Mononuclear cell (primary cell): ENCODE data around the gene MEGF6. TPM values are rescaled to one million over a fixed set of nuclear protein-coding genes. Genes with fewer than 3 reads are reported as not detected.

Experiments
- H3K27me3 ChIP-seq: 2 replicates; pipeline ENCODE4 v1.6.0; 2011; ENCODE audit warnings: low read length, control low read depth; ENCODE audit not compliant: insufficient read depth
- H3K4me1 ChIP-seq: 2 replicates; pipeline ENCODE4 v1.5.1; 2011; ENCODE audit warnings: mild to moderate bottlenecking, low read length, control low read depth; ENCODE audit not compliant: insufficient read depth
- H3K4me3 ChIP-seq: 2 replicates; pipeline ENCODE4 v1.5.1; 2011; ENCODE audit warnings: mild to moderate bottlenecking, low read length, moderate library complexity
- H3K9me3 ChIP-seq: 2 replicates; pipeline ENCODE4 v1.5.1; 2011; ENCODE audit warnings: low read depth, mild to moderate bottlenecking, control low read depth, low read length
- total RNA-seq: library from RNA; depleted of rRNA; stranded (reverse); fragments of >200 nt; gene quantifications from one replicate; pipeline ENCODE4 v1.2.3, GENCODE V29; 2012

The MEGF6 gene
- total RNA-seq, 1 donor: 16.2 TPM

DNA sequence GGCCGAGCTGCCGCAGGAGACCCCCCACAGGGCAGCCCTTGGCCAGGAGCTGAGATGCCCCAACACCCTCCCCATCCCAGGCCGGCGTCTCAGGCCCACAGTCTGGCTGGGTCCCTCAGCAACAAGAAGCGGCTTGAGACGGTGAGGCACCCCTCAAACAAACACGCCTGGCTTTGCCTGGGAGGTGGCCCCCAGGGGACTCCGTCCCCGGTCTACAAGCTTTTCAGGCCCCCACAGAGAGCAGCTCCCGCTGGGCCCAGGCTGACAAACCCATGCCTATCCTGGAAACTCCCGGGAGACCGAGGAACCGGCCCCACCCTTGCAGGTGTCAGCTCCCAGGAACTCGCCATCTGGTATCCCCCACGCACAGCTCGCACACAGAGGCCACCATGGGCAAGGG is 89.9 kb downstream of the MEGF6 start:
- no peak overlapping the region for H3K4me3 ChIP-seq
- H3K27me3 ChIP-seq: no peaks in the 10 kb centered on the region
- H3K9me3 ChIP-seq: no peaks in the 10 kb centered on the region
- H3K4me1 ChIP-seq: no peaks in the 10 kb centered on the region

DNA sequence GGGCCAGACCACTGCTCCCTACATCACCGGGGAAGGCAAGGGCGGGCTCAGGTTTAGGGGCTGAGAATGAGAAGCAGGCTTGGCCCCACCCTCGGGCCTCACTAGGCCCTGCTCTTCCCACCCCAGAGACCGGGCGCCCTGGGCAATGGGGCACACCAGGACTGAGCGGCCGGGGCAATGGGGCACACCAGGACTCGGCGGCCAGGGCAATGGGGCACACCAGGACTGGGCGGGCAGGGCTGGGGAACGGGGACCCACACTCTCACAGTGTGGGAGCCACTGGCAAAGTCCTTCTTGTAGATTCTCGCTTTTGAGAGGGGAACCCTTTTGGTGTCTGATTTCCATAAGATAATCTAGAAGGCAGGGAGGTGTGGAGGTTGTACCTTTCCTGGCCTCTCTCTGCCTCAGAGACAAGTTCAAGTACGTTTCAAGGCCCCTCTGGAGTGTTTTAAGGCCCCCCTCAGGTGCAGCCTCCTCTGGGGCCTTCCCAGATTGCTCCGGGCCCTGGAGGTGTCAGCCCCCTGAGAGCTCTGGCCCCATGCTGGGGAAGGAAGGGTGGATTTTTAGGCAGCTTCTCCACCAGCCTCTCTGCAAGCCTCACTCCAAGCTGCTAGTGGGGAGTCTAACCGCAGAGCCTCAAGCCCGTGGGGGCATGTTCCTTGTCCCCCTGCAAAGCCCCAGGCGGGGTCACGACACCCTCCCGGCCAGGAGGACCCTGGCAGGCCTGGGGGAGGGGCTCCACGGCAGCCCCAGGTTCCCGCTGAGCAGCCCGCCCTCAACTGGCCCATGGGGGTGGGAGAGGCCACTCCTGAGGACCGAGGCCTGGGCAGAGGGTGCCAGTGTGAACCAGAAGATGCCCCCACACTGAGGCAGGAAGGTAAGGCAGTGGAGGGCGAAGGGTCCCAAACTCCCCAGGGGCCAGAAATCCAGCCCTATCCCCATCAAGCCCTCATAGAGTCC is 90.6 kb downstream of the MEGF6 start:
- no peaks in the 10 kb centered on the region for H3K27me3 ChIP-seq
- no peaks in the 10 kb centered on the region for H3K4me1 ChIP-seq
- no peak overlapping the region for H3K4me3 ChIP-seq
- no peaks in the 10 kb centered on the region for H3K9me3 ChIP-seq

DNA sequence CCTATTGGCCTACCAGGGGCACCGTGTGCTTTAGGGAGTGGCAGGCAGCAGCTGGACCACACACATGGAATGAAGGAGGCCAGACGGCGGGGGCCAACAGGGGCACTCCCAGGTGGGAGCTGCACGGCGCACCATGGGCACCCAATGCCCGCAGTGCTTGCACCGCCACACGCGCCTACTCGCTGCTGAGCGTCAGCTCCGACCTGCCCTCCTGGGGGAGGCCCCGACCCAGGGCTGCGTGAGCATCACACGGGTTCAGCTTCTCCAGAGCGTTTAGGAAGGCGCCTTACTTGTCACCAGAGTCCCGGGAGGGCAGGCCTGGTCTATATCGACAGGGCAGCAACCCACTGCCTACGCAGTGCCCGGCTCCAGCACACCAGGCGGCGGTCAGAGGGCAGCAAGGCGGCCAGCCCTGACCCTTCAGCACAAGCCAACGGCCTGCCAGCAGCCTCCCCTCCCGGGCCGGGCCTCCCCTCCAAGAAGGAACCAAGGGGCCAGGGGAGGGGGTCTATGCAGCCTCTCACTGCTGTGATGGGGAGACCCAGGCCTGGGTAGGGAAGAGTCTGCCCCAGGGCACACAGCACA is 91.9 kb downstream of the MEGF6 start:
- Histone ChIP-seq H3K4me1 (no peaks in the 10 kb centered on the region), H3K9me3 (no peaks in the 10 kb centered on the region), H3K27me3 (no peaks in the 10 kb centered on the region), H3K4me3 (no peak overlapping the region)

DNA sequence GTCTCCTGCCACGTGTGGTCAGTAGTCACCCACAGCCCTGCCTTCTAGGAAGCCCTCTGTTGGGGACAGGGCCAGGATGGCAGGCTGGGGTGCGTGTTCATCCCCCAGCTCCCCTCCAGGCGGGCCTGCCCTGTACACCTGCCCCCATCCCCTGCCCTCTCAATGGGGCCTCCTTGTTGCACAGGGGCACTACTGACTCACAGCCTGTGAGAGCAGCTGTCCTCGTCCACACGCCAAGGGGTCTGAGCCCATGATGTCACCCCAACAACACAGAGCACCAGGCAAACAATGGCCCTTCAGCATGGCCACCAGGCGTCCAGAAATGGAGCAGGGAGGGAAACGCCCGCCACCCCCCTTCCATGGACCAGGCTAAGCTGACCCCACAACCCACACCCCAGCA is 92.6 kb downstream of the MEGF6 start:
- Histone ChIP-seq H3K9me3 (no peaks in the 10 kb centered on the region), H3K27me3 (no peaks in the 10 kb centered on the region), H3K4me1 (no peaks in the 10 kb centered on the region), H3K4me3 (no peak overlapping the region)

DNA sequence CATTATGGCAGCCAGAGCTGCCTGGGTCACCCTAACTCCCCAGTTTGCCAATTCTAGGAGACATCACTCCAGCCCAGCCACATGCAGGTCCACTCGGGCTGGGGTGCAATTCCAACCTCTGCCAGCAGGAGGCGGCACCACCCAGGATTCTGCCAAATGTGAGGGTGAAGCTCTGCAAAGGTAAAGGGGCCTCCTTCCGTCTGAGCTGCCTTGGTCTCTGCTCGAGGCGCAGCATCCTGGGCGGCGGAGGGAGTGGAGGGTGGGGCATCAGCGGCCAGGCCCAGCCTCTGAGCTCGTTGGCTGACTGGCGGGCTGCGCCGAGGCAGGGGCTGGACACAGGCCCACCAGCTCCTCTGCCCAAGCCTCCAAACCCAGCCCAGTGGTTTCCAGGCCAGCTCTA is 93.1 kb downstream of the MEGF6 start:
- Histone ChIP-seq H3K9me3 (no peaks in the 10 kb centered on the region), H3K4me1 (no peaks in the 10 kb centered on the region), H3K4me3 (no peak overlapping the region), H3K27me3 (no peaks in the 10 kb centered on the region)

DNA sequence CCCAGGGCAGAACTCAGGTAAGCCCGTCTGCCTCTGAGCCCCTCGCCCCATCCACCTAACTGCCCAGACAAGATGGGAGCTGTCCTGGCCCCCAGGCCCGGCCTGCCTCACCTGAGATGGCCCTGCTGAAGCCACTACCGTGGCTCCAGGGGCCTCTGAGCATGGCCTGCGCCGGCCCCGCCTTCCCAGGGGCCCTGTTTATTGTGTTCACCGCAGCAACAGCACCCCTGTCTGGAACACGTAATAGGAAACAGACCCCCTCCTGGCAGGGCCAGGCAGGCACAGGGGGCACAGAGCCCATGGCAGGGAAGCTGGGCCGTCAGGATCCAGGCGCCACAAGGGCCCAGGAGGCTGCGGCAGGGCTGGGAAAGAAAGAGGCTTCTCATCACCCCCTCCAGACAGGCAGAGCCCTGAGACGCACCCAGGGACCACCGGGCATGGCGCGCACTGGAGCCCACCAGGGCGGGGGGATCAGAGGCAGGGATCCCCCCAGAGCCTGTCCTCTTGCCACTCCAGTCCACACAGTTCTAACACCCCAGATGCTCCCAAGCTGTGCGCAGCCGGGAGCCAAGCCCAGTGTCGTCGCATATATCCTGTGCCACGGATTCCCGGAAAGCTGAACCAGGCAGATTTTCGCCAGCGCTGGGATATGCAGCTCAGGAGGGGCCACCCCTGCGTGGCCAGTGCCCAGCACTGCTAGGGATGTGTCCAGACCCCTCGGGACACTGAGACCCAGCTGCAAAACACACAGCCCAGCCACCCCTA is 94.2 kb downstream of the MEGF6 start:
- Histone ChIP-seq H3K27me3 (no peaks in the 10 kb centered on the region), H3K4me1 (no peaks in the 10 kb centered on the region), H3K4me3 (no peak overlapping the region), H3K9me3 (no peaks in the 10 kb centered on the region)

DNA sequence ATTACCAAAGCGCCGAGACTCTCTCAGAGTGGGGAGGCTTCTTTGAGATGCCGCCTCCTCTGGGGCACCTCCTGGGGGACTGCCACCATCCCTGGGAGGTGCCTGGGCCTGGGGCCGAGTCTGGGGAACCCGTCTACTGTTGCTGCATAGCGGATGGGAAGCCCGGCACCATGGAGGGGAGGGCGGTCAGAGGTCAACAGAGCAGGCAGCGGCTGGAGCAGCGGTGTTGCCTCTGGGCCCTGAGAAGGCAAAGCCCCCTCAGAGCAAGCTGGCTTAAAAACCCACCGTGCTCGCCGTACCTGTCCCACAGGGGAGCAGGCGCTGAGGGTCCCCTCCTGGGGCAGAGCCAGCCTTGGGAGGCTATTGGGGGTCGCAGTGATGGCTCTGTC is 94.8 kb downstream of the MEGF6 start:
- H3K4me1 ChIP-seq: no peaks in the 10 kb centered on the region
- H3K27me3 ChIP-seq: no peaks in the 10 kb centered on the region
- no peaks in the 10 kb centered on the region for H3K9me3 ChIP-seq
- H3K4me3 ChIP-seq: no peak overlapping the region

DNA sequence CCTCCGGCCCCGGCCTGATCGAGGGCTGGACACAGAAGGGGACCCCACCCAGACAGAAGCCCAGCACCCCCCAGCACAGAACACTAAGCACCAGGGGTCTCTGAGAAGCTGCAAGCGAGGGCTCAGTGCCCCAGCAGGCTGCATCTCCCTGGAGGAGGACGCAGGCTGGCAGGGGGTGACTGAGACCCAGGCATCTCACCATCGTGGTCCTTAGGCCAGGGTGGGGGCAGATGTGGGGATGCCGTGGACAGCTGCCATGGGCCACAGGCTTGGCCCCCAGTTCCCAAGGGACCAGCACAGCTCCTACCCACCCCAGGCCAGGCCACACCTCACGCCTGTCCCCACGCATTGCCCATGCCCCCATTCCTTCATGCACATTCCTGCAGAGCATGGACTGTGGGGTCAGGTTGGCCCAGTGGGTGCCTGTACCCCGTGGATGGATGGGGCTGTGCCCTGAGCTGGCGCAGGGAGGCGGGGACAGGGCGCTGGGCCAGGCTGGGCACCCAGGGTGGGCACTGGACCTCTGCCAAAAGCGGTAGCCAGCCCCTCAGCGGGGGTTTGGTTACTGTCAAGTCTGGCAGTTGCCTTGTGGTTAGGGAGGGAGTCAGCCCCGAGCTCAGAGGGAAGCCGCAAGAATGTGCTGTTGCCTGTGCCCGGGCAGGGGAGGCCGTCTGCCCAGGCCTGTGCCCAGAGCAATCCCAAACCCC is 95.4 kb downstream of the MEGF6 start:
- H3K4me3 ChIP-seq: no peak overlapping the region
- no peaks in the 10 kb centered on the region for H3K9me3 ChIP-seq
- H3K27me3 ChIP-seq: no peaks in the 10 kb centered on the region
- H3K4me1 ChIP-seq: no peaks in the 10 kb centered on the region

DNA sequence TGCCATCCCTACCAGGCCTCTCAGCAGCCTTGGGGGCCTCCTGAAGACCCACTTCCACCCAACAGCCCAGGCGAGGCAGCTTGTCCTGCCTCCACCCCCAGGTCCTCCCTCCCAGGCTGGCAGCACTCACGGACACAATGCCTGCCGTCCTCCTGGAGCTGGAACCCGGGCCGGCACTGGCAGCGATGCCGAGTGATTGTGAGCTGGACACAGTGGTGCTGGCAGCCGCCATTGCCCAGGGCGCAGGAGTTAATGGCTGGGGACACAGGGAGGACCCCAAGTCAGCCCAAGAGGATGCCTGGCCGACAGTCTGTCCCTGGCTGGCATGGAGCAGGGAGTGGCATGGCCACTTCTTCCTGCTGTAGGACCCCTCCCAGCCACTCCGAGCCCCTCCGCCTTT is 96.0 kb downstream of the MEGF6 start:
- Histone ChIP-seq H3K4me3 (no peak overlapping the region), H3K4me1 (no peaks in the 10 kb centered on the region), H3K27me3 (no peaks in the 10 kb centered on the region), H3K9me3 (no peaks in the 10 kb centered on the region)

DNA sequence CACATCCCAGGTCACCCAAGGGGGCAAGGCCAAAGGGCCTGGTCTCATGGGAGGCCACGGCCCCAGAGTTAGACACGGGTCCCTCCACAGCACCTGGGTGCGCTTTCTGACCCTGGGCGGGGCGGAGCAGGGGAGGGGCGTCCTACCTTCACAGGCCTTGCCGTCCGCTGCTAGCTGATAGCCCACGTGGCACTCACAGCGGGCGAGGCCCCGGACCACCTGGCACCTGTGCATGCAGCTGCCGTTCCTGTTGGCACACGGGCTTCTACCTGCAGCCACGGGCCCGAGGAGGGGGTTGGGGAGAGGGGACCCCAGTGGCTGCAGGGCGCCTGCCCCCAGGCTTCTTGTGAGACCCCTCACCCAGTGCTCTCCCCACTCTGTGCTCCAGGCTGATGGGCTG is 96.9 kb downstream of the MEGF6 start:
- Histone ChIP-seq H3K27me3 (no peaks in the 10 kb centered on the region), H3K9me3 (no peaks in the 10 kb centered on the region), H3K4me3 (no peak overlapping the region), H3K4me1 (no peaks in the 10 kb centered on the region)

DNA sequence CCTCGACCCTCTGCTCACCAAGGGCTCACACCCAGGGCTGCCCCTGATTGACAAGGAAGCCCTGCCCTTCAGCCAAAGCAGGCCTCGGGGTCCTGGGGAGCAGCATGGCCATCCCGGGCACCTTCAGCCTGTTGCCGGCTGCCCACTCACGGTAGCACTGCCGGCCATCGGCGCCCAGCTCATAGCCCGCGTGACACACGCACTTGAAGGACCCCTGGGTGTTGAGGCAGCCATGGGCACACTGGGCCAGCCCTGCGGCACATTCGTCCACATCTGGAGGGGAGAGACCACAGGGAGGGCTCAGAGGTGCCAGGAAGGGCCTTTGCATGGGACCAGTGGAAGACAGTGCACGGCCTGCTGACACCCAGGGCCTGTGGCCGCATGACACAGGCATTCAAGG is 99.5 kb downstream of the MEGF6 start:
- Histone ChIP-seq H3K27me3 (no peaks in the 10 kb centered on the region), H3K4me1 (no peaks in the 10 kb centered on the region), H3K4me3 (no peak overlapping the region), H3K9me3 (no peaks in the 10 kb centered on the region)

DNA sequence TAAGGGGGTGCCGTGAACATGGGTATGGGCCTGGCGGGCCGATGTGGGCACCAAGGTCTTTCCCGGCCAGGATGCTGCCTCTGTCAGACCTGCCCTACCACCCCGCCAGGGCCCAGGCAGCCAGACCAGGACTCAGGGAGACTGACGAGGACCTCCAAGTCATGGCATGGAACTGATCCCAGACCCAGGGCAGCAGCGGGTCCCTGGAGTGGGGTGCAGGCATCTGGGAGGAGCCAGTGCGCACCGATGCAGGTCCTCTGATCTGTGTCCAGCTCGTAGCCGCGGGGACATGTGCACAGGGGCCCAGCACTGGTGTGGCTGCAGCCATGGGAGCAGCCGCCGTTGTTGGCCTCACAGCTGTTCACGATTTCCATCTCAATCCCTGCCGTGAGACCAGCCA is 100.0 kb downstream of the MEGF6 start:
- Histone ChIP-seq H3K9me3 (no peaks in the 10 kb centered on the region), H3K4me3 (no peak overlapping the region), H3K27me3 (no peaks in the 10 kb centered on the region), H3K4me1 (no peaks in the 10 kb centered on the region)

DNA sequence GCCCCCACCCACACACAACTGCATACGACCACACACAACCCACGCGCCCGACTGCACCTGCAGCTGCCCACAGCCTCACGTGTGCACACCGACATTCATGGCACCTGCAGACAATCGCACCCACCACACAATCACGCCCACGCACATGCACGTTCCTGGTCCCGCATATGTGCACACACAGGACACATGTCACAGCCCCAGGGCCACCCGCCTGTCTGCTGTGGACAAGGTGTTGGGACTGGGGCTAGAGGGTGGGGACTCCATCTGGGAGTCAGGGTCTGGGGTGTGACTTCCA is 100.4 kb downstream of the MEGF6 start:
- Histone ChIP-seq H3K4me3 (no peak overlapping the region), H3K9me3 (no peaks in the 10 kb centered on the region), H3K4me1 (no peaks in the 10 kb centered on the region), H3K27me3 (no peaks in the 10 kb centered on the region)

DNA sequence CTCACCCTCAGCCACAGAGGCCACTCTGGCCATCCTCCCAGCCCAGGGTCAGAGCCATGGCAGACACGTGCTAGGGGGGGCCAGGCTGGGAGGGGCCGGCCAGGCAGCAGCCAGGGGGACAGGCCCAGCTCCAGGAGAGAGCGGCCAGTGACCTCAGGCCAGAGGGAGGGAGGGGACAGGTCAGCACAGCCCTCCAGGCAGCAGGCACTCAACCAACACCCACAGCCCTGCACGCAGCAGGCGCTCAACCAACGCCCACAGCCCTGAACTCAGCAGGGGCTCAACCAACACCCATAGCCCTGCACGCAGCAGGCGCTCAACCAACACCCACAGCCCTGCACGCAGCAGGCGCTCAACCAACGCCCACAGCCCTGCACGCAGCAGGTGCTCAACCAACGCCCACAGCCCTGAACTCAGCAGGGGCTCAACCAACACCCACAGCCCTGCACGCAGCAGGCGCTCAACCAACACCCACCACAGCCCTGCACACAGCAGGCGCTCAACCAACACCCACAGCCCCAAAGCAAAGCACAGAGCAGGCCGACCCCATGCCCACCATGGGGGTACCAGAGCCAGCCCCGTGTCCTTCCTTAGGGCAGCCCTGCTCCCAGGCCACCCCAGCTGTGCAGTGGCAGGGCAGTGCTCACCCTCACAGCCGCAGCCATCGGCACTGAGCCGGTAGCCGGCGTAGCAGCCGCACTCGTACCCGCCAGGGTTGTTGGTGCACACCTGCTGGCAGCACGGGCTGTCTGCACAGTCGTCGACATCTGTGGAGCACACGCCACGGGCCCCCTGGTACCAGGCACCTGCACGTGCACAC is 101.0 kb downstream of the MEGF6 start:
- H3K9me3 ChIP-seq: no peaks in the 10 kb centered on the region
- H3K27me3 ChIP-seq: no peaks in the 10 kb centered on the region
- no peaks in the 10 kb centered on the region for H3K4me1 ChIP-seq
- H3K4me3 ChIP-seq: no peak overlapping the region
